ENCODE measurements around the gene CPXM1. TPM values are rescaled to one million over a fixed set of nuclear protein-coding genes. Genes with fewer than 3 reads are reported as not detected.

The CPXM1 gene
- total RNA-seq = 10 to 100 TPM; 47.8 to 53.5 TPM

- DNase-seq (ENCODE audit: low spot score) (peak; percentile 81), ATAC-seq (peak; percentile 83 to 89)
- Mint-ChIP-seq H3K27me3 (peaks cover 23 to 47% of the 10 kb centered on the region in 2 donors), H3K9me3 (no peaks in the 10 kb centered on the region), H3K4me1 (ENCODE audit: low read depth in 2 of 2) (peaks cover 37 to 40% of the 10 kb centered on the region in 2 donors), H3K4me3 (peak within 1 kb of the TSS; percentile 100), H3K36me3 (peaks cover 18% of the 10 kb centered on the region), H3K27ac (peak within 1 kb of the TSS; percentile 94 to 98)
These were observed at the start of gene CPXM1 for GRCh38 chr20:2800521-2801285. TSS of gene CPXM1 (minus strand) at chr20:2800627. CDS start at chr20:2800572, 55 bp downstream.

GRCh38 chr20:2849529-2849928 is 49.1 kb upstream of the CPXM1 start:
- DNase-seq (ENCODE audit: low spot score) = no peak
- peak overlapping the region; percentile 21 for H3K4me3 Mint-ChIP-seq
- ATAC-seq = peak in 1 of 2 donors; percentile 17
- peak overlapping the region in 1 of 2 donors; percentile 49 for H3K27ac Mint-ChIP-seq
- H3K36me3 Mint-ChIP-seq = peaks cover 5% of the 10 kb centered on the region
- H3K4me1 Mint-ChIP-seq (ENCODE audit: low read depth in 2 of 2) = peaks cover 52 to 54% of the 10 kb centered on the region in 2 donors
- H3K9me3 Mint-ChIP-seq = no peaks in the 10 kb centered on the region
- H3K27me3 Mint-ChIP-seq = no peaks in the 10 kb centered on the region

GRCh38 chr20:2847802-2848201 is 47.4 kb upstream of the CPXM1 start:
- no peaks in the 10 kb centered on the region for H3K9me3 Mint-ChIP-seq
- no peak for ATAC-seq
- H3K27me3 Mint-ChIP-seq = no peaks in the 10 kb centered on the region
- H3K4me3 Mint-ChIP-seq = no peak overlapping the region
- no peak for DNase-seq (ENCODE audit: low spot score)
- H3K4me1 Mint-ChIP-seq (ENCODE audit: low read depth in 2 of 2) = peaks cover 54 to 60% of the 10 kb centered on the region in 2 donors
- H3K36me3 Mint-ChIP-seq = peaks cover 12% of the 10 kb centered on the region
- peak overlapping the region; percentile 9 to 70 for H3K27ac Mint-ChIP-seq

- H3K4me3 Mint-ChIP-seq = peak overlapping the region; percentile 46
- no peak for DNase-seq (ENCODE audit: low spot score)
- H3K27me3 Mint-ChIP-seq = no peaks in the 10 kb centered on the region
- peaks cover 47 to 49% of the 10 kb centered on the region in 2 donors for H3K4me1 Mint-ChIP-seq (ENCODE audit: low read depth in 2 of 2)
- peaks cover 12% of the 10 kb centered on the region for H3K36me3 Mint-ChIP-seq
- H3K9me3 Mint-ChIP-seq = no peaks in the 10 kb centered on the region
- ATAC-seq = no peak
- H3K27ac Mint-ChIP-seq = peak overlapping the region; percentile 9 to 70
These were observed 46.3 kb upstream of the CPXM1 start for GRCh38 chr20:2846698-2847097.

GRCh38 chr20:2845607-2846006 is 45.2 kb upstream of the CPXM1 start:
- peaks cover 45 to 51% of the 10 kb centered on the region in 2 donors for H3K4me1 Mint-ChIP-seq (ENCODE audit: low read depth in 2 of 2)
- DNase-seq (ENCODE audit: low spot score) = no peak
- no peaks in the 10 kb centered on the region for H3K9me3 Mint-ChIP-seq
- peak overlapping the region; percentile 70 to 72 for H3K27ac Mint-ChIP-seq
- H3K27me3 Mint-ChIP-seq = no peaks in the 10 kb centered on the region
- peaks cover 16% of the 10 kb centered on the region for H3K36me3 Mint-ChIP-seq
- H3K4me3 Mint-ChIP-seq = peak overlapping the region; percentile 32
- ATAC-seq = peak; percentile 76 to 82

- Mint-ChIP-seq H3K27me3 (no peaks in the 10 kb centered on the region), H3K27ac (peak overlapping the region; percentile 89 to 92), H3K4me3 (peak overlapping the region; percentile 90), H3K36me3 (peaks cover 30% of the 10 kb centered on the region), H3K9me3 (no peaks in the 10 kb centered on the region), H3K4me1 (ENCODE audit: low read depth in 2 of 2) (peaks cover 39 to 61% of the 10 kb centered on the region in 2 donors)
- peak; percentile 67 to 69 for ATAC-seq
- peak; percentile 88 for DNase-seq (ENCODE audit: low spot score)
These were observed 40.6 kb upstream of the CPXM1 start for GRCh38 chr20:2840967-2841531.

- Mint-ChIP-seq H3K9me3 (no peaks in the 10 kb centered on the region), H3K27ac (peak within 1 kb of the TSS; percentile 89 to 92), H3K36me3 (peaks cover 30% of the 10 kb centered on the region), H3K4me3 (peak within 1 kb of the TSS; percentile 91), H3K4me1 (ENCODE audit: low read depth in 2 of 2) (peaks cover 35 to 55% of the 10 kb centered on the region in 2 donors), H3K27me3 (no peaks in the 10 kb centered on the region)
- DNase-seq (ENCODE audit: low spot score) (peak; percentile 92), ATAC-seq (peak; percentile 97 to 98)
These were observed 39.9 kb upstream of the CPXM1 start, which contains the start of the genes PCED1A and VPS16 for GRCh38 chr20:2840138-2840966. TSS of gene PCED1A (minus strand) at chr20:2840655. CDS start at chr20:2839912, 743 bp downstream. TSS of gene VPS16 (plus strand) at chr20:2840745. CDS start at chr20:2840775, 30 bp downstream.

GRCh38 chr20:2839732-2840137 is 39.3 kb upstream of the CPXM1 start:
- H3K4me1 Mint-ChIP-seq (ENCODE audit: low read depth in 2 of 2) = peaks cover 30 to 49% of the 10 kb centered on the region in 2 donors
- ATAC-seq (no peak), DNase-seq (ENCODE audit: low spot score) (no peak)
- peaks cover 27% of the 10 kb centered on the region for H3K36me3 Mint-ChIP-seq
- H3K4me3 Mint-ChIP-seq = peak overlapping the region; percentile 91
- H3K9me3 Mint-ChIP-seq = no peaks in the 10 kb centered on the region
- H3K27me3 Mint-ChIP-seq = no peaks in the 10 kb centered on the region
- peak overlapping the region; percentile 81 to 92 for H3K27ac Mint-ChIP-seq

GRCh38 chr20:2838847-2839671 is 38.6 kb upstream of the CPXM1 start:
- DNase-seq (ENCODE audit: low spot score) (no peak), ATAC-seq (no peak)
- no peaks in the 10 kb centered on the region for H3K27me3 Mint-ChIP-seq
- H3K4me3 Mint-ChIP-seq = peak overlapping the region; percentile 91
- no peaks in the 10 kb centered on the region for H3K9me3 Mint-ChIP-seq
- peaks cover 27% of the 10 kb centered on the region for H3K36me3 Mint-ChIP-seq
- peaks cover 23 to 42% of the 10 kb centered on the region in 2 donors for H3K4me1 Mint-ChIP-seq (ENCODE audit: low read depth in 2 of 2)
- peak overlapping the region; percentile 81 to 92 for H3K27ac Mint-ChIP-seq

GRCh38 chr20:2838170-2838797 is 37.9 kb upstream of the CPXM1 start:
- Mint-ChIP-seq H3K4me3 (no peak overlapping the region), H3K9me3 (no peaks in the 10 kb centered on the region), H3K27me3 (no peaks in the 10 kb centered on the region), H3K36me3 (peaks cover 27% of the 10 kb centered on the region), H3K4me1 (ENCODE audit: low read depth in 2 of 2) (peaks cover 17 to 36% of the 10 kb centered on the region in 2 donors), H3K27ac (no peak overlapping the region)
- DNase-seq (ENCODE audit: low spot score) = no peak
- no peak for ATAC-seq

- ATAC-seq (no peak), DNase-seq (ENCODE audit: low spot score) (no peak)
- Mint-ChIP-seq H3K27ac (no peak overlapping the region), H3K27me3 (no peaks in the 10 kb centered on the region), H3K4me1 (ENCODE audit: low read depth in 2 of 2) (peaks cover 17 to 39% of the 10 kb centered on the region in 2 donors), H3K4me3 (no peak overlapping the region), H3K9me3 (no peaks in the 10 kb centered on the region), H3K36me3 (peaks cover 27% of the 10 kb centered on the region)
These were observed 37.0 kb upstream of the CPXM1 start for GRCh38 chr20:2837221-2837960.

- Mint-ChIP-seq H3K9me3 (no peaks in the 10 kb centered on the region), H3K4me1 (ENCODE audit: low read depth in 2 of 2) (peaks cover 16 to 39% of the 10 kb centered on the region in 2 donors), H3K27ac (no peak overlapping the region), H3K27me3 (no peaks in the 10 kb centered on the region), H3K36me3 (peaks cover 23% of the 10 kb centered on the region), H3K4me3 (no peak overlapping the region)
- no peak for ATAC-seq
- no peak for DNase-seq (ENCODE audit: low spot score)
These were observed 35.6 kb upstream of the CPXM1 start for GRCh38 chr20:2836035-2836434.
